K562 (cell line): ENCODE results near the gene ARSD. TPM values are rescaled to one million over a fixed set of nuclear protein-coding genes. Genes with fewer than 3 reads are reported as not detected.

Experiments
- ATAC-seq: fragments of 200-7000 bp; cut with Tn5 transposase; 3 replicates; pipeline ENCODE4 v1.9.1; 2020; ENCODE audit warnings: moderate library complexity
- BruUV-seq: library from RNA; stranded (reverse); fragments of 400-500 nt; replicated peaks from 2 replicates; lab custom pipeline; 2021; lab: Mats Ljungman, UMichigan
- CTCF ChIA-PET: fragments of 300-600 bp; formaldehyde crosslinking; extraction: SDS; loops from one replicate; lab custom pipeline; 2021; ENCODE audit warnings: low intra/inter-chr PET ratio; lab: Yijun Ruan, JAX
- POLR2A ChIA-PET: fragments of 300-600, 350-650 bp; sonication (Branson Sonifier 250); formaldehyde crosslinking; extraction: SDS; loops from one replicate; lab custom pipeline; 2021; ENCODE audit warnings: antibody characterized with exemption, inconsistent platforms; lab: Yijun Ruan, JAX
- DNase-seq, 4 experiments: peaks; one replicate each; pipeline versions ENCODE4 v3.0.0 to v3.0.0-alpha.2; 2011 to 2018; ENCODE audit warnings: low spot score in 3 of 4, mixed read lengths in 3 of 4; ENCODE audit errors: extremely low read depth in 1 of 4
- FAIRE-seq: peaks from 2 replicates; lab custom pipeline; 2011; peaks lifted over from hg19 to GRCh38; lab: Jason Lieb, UNC
- H2AFZ ChIP-seq: 2 replicates; pipeline ENCODE4 v1.6.0; 2011; ENCODE audit warnings: low read depth, low read length, control low read depth, inconsistent platforms
- H3K27ac ChIP-seq: fragments of 200-600 bp; 3 replicates; pipeline ENCODE4 v1.8.0; 2011; ENCODE audit warnings: low read depth, mild to moderate bottlenecking, control low read depth, inconsistent platforms, low read length, moderate library complexity, mixed read lengths; ENCODE audit errors: extremely low read depth
- H3K27me3 ChIP-seq, 2 experiments: fragments of 300-600 bp in 1 of 2; 2 replicates in 1 of 2; 3 replicates in 1 of 2; pipeline versions ENCODE4 v1.6.0 to v1.8.0; 2011; ENCODE audit warnings: inconsistent platforms in 2 of 2, low read length in 2 of 2, mild to moderate bottlenecking in 1 of 2, mixed read lengths in 1 of 2, moderate library complexity in 1 of 2; ENCODE audit not compliant: control insufficient read depth in 2 of 2, insufficient read depth in 2 of 2
- H3K36me3 ChIP-seq: fragments of 300-600 bp; 3 replicates; pipeline ENCODE4 v1.8.0; 2011; ENCODE audit warnings: mild to moderate bottlenecking, low read length, inconsistent platforms; ENCODE audit not compliant: control insufficient read depth, insufficient read depth
- H3K4me1 ChIP-seq, 2 experiments: fragments of 200-600 bp in 1 of 2; replicated peaks in 1 of 2; 2 replicates in 1 of 2; 3 replicates in 1 of 2; pipeline versions ENCODE4 v1.5.1 to v1.8.0; 2011; ENCODE audit warnings: inconsistent platforms in 2 of 2, low read length in 2 of 2, mild to moderate bottlenecking in 1 of 2, mixed read lengths in 1 of 2, moderate library complexity in 1 of 2; ENCODE audit not compliant: control insufficient read depth in 2 of 2, insufficient read depth in 2 of 2
- H3K4me2 ChIP-seq: 2 replicates; pipeline ENCODE4 v1.6.1; 2011; ENCODE audit warnings: low read length, control low read depth, inconsistent platforms, mixed read lengths; ENCODE audit not compliant: insufficient read depth
- H3K4me3 ChIP-seq: fragments of 200-600 bp; sonication (generic), shearing (Covaris generic); 2 replicates; pipeline ENCODE4 v1.5.1; 2016; ENCODE audit warnings: control low read depth, inconsistent platforms
- H3K79me2 ChIP-seq: fragments of 200-600 bp; 3 replicates; pipeline ENCODE4 v1.8.0; 2011; ENCODE audit warnings: low read length, inconsistent platforms; ENCODE audit not compliant: control insufficient read depth, insufficient read depth
- H3K9ac ChIP-seq, 2 experiments: 2 replicates each; pipeline versions ENCODE4 v1.6.0 to v1.6.1; 2011; ENCODE audit warnings: low read depth in 2 of 2, low read length in 2 of 2, control low read depth in 1 of 2, inconsistent platforms in 1 of 2, mild to moderate bottlenecking in 1 of 2, mixed read lengths in 1 of 2; ENCODE audit not compliant: insufficient read depth in 1 of 2
- H3K9me1 ChIP-seq: one replicate; pipeline ENCODE4 v1.6.0; 2011; ENCODE audit warnings: inconsistent platforms, mild to moderate bottlenecking, low read length, moderate library complexity; ENCODE audit not compliant: control insufficient read depth, insufficient read depth
- H3K9me3 ChIP-seq: replicated peaks from 2 replicates; pipeline ENCODE4 v1.5.1; 2011; ENCODE audit warnings: low read depth, low read length, inconsistent platforms; ENCODE audit not compliant: control insufficient read depth, insufficient read depth
- H4K20me1 ChIP-seq: replicated peaks from 2 replicates; pipeline ENCODE4 v1.6.1; 2011; ENCODE audit warnings: low read length, inconsistent platforms, mixed read lengths; ENCODE audit not compliant: control insufficient read depth, insufficient read depth
- ATF6 ChIP-seq: sonication (generic); formaldehyde crosslinking; IDR thresholded peaks from 2 replicates; pipeline ENCODE4 v1.4.0; 2020; ENCODE audit warnings: mild to moderate bottlenecking, missing genetic modification reagents
- FIP1L1 ChIP-seq: fragments of 200-400 bp; formaldehyde crosslinking; IDR thresholded peaks from 2 replicates; pipeline ENCODE4 v1.6.1; 2018; ENCODE audit warnings: mild to moderate bottlenecking, low read depth, low read length; ENCODE audit not compliant: poor library complexity, severe bottlenecking
- HMBOX1 ChIP-seq: sonication (generic); IDR thresholded peaks from 2 replicates; pipeline ENCODE4 v1.6.1; 2016
- KAT2B ChIP-seq: IDR thresholded peaks from one replicate; pipeline ENCODE4 v1.6.1; 2012; ENCODE audit warnings: low read depth, mild to moderate bottlenecking, control low read depth, inconsistent platforms, low read length, moderate library complexity
- PYGO2 ChIP-seq: fragments of 450-650 bp; IDR thresholded peaks from 2 replicates; pipeline ENCODE4 v1.6.1; 2016; ENCODE audit warnings: mild to moderate bottlenecking, missing genetic modification characterization, moderate library complexity, missing compliant biosample characterization
- TARDBP ChIP-seq: fragments of 450-650 bp; IDR thresholded peaks from 2 replicates; pipeline ENCODE4 v1.6.1; 2016
- TGIF2 ChIP-seq: sonication (generic); formaldehyde crosslinking; IDR thresholded peaks from 2 replicates; pipeline ENCODE4 v1.8.1; 2022; ENCODE audit warnings: mild to moderate bottlenecking, missing genetic modification reagents, moderate library complexity
- ZNF324 ChIP-seq: fragments of 250-450 bp; sonication (Bioruptor Pico); IDR thresholded peaks from 2 replicates; pipeline ENCODE4 v1.4.0; 2020; ENCODE audit warnings: mild to moderate bottlenecking
- ZNF57 ChIP-seq: fragments of 450-650 bp; formaldehyde crosslinking; IDR thresholded peaks from 2 replicates; pipeline ENCODE4 v1.4.0; 2020; ENCODE audit warnings: mild to moderate bottlenecking, moderate library complexity
- ZZZ3 ChIP-seq: fragments of 450-650 bp; IDR thresholded peaks from 2 replicates; pipeline ENCODE4 v1.6.1; 2016; ENCODE audit warnings: antibody characterized with exemption, mild to moderate bottlenecking, moderate library complexity
- WGBS: fragments of 100-300 bp; shearing (Covaris generic); methylation state at CpG from one replicate; pipeline ENCODE4 v1.1.6; 2016; ENCODE audit warnings: low coverage, mixed read lengths; ENCODE audit not compliant: insufficient coverage; ENCODE audit errors: missing lambda C conversion rate; 5-methylcytosine and 5-hydroxymethylcytosine counted together
- in situ Hi-C: fragments of 300-500 bp; cut with MboI; formaldehyde crosslinking; loops from 4 replicates; pipeline ENCODE4 v1.15.0; 2018; ENCODE audit warnings: inconsistent platforms, mixed read lengths
- intact Hi-C: fragments of 100-400 bp; cut with micrococcal nuclease; formaldehyde crosslinking; loops from 2 replicates; pipeline ENCODE4 v1.14.2; 2022
- polyA plus RNA-seq, 8 experiments: library from polyadenylated mRNA; depleted of rRNA in 4 of 8; stranded (reverse) in 5 of 8; unstranded in 3 of 8; fragments of >200 nt; fragmentation: Nextera tagmentation in 2 of 8; fragmentation: Illumina TruSeq in 1 of 8; extraction: Ambion mirVana in 2 of 8; extraction: Trizol in 1 of 8; gene quantifications; 2 replicates each; pipeline versions ENCODE4 v1.2.1 to v1.2.3, GENCODE V29; 2011 to 2014; ENCODE audit warnings: inconsistent platforms in 1 of 8, missing spikeins in 1 of 8
- total RNA-seq, 7 experiments: library from RNA; depleted of rRNA in 6 of 7; stranded (reverse); fragments of >200 nt in 6 of 7; fragmentation: Illumina TruSeq in 2 of 7; extraction: Trizol in 2 of 7; gene quantifications; 2 replicates each; pipeline versions ENCODE4 v1.2.1 to v1.2.3, GENCODE V29; 2011 to 2021; ENCODE audit warnings: low replicate concordance in 1 of 7
- TF ChIP-seq, protein P1 (sequence below): fragments of 250-450 bp; sonication (Bioruptor Pico); IDR thresholded peaks from 2 replicates; pipeline ENCODE4 v1.4.0; 2020; ENCODE audit warnings: mild to moderate bottlenecking, moderate library complexity, borderline replicate concordance
- TF ChIP-seq, protein P2 (sequence below), 2 experiments: fragments of 450-650 bp in 1 of 2; sonication (generic) in 1 of 2; formaldehyde crosslinking in 1 of 2; IDR thresholded peaks in 1 of 2; conservative IDR thresholded peaks in 1 of 2; 2 replicates each; pipeline versions ENCODE4 v1.6.1 to v1.8.1; 2016 to 2023; ENCODE audit warnings: mild to moderate bottlenecking in 2 of 2, moderate library complexity in 2 of 2, inconsistent platforms in 1 of 2, missing genetic modification reagents in 1 of 2

The ARSD gene
- total and polyA plus RNA-seq, 9 of the 15 experiments (the other 6 are each of a cell fraction or from before 2014, with no cell fraction given), result 0.05 to 0.23 (median 0.09) TPM; not detected in 1

- Histone ChIP-seq H2AFZ (no peak overlapping the region), H3K27ac (no peak overlapping the region), H3K9me3 (no peaks in the 10 kb centered on the region), H3K79me2 (no peaks in the 10 kb centered on the region), H4K20me1 (no peaks in the 10 kb centered on the region), H3K9ac (no peak overlapping the region), H3K36me3 (no peaks in the 10 kb centered on the region), H3K4me2 (no peak overlapping the region), H3K27me3 (peaks cover 6 to 16% of the 10 kb centered on the region in 2 experiments; a peak in 3 of 5 replicates), H3K9me1 (no peaks in the 10 kb centered on the region), H3K4me1 (no peaks in the 10 kb centered on the region; a peak in 1 of 5 replicates), H3K4me3 (no peak overlapping the region)
- DNase-seq (no peak), FAIRE-seq (no peak), ATAC-seq (no peak)
- ChIA-PET POLR2A (no interaction called here), CTCF (no interaction called here)
- intact Hi-C loops (loop anchor here (5.0 kb wide), 1 partner anchor 95 kb away; no protein-coding TSS in a partner anchor), in situ Hi-C loops (no loop called here)
- 41% methylated on average over 3 of the region's 3 CpGs for WGBS
- BruUV-seq, result no TSS peak
- TF ChIP-seq ZNF57 (no peak), ZZZ3 (no peak), PYGO2 (tag) (no peak), HMBOX1 (no peak), TGIF2 (CRISPR knock-in tag) (no peak), TARDBP (no peak), ATF6 (CRISPR knock-in tag) (no peak), KAT2B (no peak), ZNF324 (CRISPR knock-in tag) (no peak), FIP1L1 (no peak)
- TF ChIP-seq, protein P1, sequence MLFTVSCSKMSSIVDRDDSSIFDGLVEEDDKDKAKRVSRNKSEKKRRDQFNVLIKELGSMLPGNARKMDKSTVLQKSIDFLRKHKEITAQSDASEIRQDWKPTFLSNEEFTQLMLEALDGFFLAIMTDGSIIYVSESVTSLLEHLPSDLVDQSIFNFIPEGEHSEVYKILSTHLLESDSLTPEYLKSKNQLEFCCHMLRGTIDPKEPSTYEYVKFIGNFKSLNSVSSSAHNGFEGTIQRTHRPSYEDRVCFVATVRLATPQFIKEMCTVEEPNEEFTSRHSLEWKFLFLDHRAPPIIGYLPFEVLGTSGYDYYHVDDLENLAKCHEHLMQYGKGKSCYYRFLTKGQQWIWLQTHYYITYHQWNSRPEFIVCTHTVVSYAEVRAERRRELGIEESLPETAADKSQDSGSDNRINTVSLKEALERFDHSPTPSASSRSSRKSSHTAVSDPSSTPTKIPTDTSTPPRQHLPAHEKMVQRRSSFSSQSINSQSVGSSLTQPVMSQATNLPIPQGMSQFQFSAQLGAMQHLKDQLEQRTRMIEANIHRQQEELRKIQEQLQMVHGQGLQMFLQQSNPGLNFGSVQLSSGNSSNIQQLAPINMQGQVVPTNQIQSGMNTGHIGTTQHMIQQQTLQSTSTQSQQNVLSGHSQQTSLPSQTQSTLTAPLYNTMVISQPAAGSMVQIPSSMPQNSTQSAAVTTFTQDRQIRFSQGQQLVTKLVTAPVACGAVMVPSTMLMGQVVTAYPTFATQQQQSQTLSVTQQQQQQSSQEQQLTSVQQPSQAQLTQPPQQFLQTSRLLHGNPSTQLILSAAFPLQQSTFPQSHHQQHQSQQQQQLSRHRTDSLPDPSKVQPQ (CRISPR knock-in tag), result no peak
- TF ChIP-seq, protein P2, sequence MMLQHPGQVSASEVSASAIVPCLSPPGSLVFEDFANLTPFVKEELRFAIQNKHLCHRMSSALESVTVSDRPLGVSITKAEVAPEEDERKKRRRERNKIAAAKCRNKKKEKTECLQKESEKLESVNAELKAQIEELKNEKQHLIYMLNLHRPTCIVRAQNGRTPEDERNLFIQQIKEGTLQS (IDR thresholded peaks at IDR 0.05), result no peak
- TF ChIP-seq, protein P2 (CRISPR knock-in tag; conservative IDR thresholded peaks at IDR 0.05), result no peak
These were observed 37.9 kb upstream of the ARSD start for GRCh38 chrX:2967012-2967411.
